ENCODE measurements around the gene C6orf136. TPM values are rescaled to one million over a fixed set of nuclear protein-coding genes. Genes with fewer than 3 reads are reported as not detected.

C6orf136 gene
- total RNA-seq, 5 donors from 2014 or later (not counting 1 experiment from before 2014, with no cell fraction given) = 24.5 to 39.8 (median 31.4) TPM

- H3K36me3 ChIP-seq (ENCODE audit: control insufficient read depth in 2 of 2, extremely low read depth in 1 of 2, insufficient read depth in 1 of 2, low read length in 1 of 2) = peaks cover 4 to 11% of the 10 kb centered on the region in 2 donors
- H3K4me3 ChIP-seq (ENCODE audit: control insufficient read depth in 1 of 2, extremely low read depth in 1 of 2, low read length in 1 of 2) = no peak overlapping the region
- Mint-ChIP-seq H3K4me1 (peaks cover 15 to 20% (median 19%) of the 10 kb centered on the region in 3 donors), H3K9me3 (no peaks in the 10 kb centered on the region), H3K27ac (peak overlapping the region in 1 of 2 donors; percentile 61), H3K4me3 (no peak overlapping the region), H3K27me3 (no peaks in the 10 kb centered on the region), H3K36me3 (peaks cover 6% of the 10 kb centered on the region)
- H3K27me3 ChIP-seq (replicated peaks in 1 of 2; ENCODE audit: control insufficient read depth in 2 of 2, extremely low read depth in 1 of 2, insufficient read depth in 2 of 2, low read length in 1 of 2) = no peaks in the 10 kb centered on the region
- H3K4me1 ChIP-seq (ENCODE audit: control insufficient read depth in 1 of 2, extremely low read depth in 1 of 2, insufficient read depth in 2 of 2, low read length in 2 of 2) = peaks cover 10 to 17% of the 10 kb centered on the region in 2 experiments
- WGBS (ENCODE audit: insufficient coverage) = 56% methylated on average over 3 of the region's 10 CpGs
- ATAC-seq (replicated peaks in 1 of 4) (peak in 3 of 4 experiments; percentile 42 to 68 (median 43)), DNase-seq (peak in 2 of 35 experiments; percentile 5 to 22)
- CTCF ChIA-PET = interaction anchor here in 1 of 2 donors (0.5 to 1.1 kb wide), 3 partner anchors 18 to 90 kb away, joined by 3 read pairs; no protein-coding TSS in a partner anchor
- no peaks in the 10 kb centered on the region for H3K9me3 ChIP-seq
- H3K27ac ChIP-seq (ENCODE audit: low read length) = no peak overlapping the region
- POLR2A ChIA-PET = interaction anchor here in 1 of 2 donors (0.8 kb wide), 1 partner anchor 28 kb away, joined by 3 read pairs; no protein-coding TSS in a partner anchor
These were observed 6.5 kb upstream of the C6orf136 start for GRCh38 chr6:30640481-30640880.

GRCh38 chr6:30641048-30641447 lies 5.9 kb upstream of the C6orf136 start:
- Mint-ChIP-seq H3K4me1 (peaks cover 19 to 26% (median 25%) of the 10 kb centered on the region in 3 donors), H3K4me3 (peak overlapping the region in 1 of 3 donors; percentile 25), H3K36me3 (peaks cover 3% of the 10 kb centered on the region), H3K27me3 (no peaks in the 10 kb centered on the region), H3K27ac (peak overlapping the region; percentile 61 to 89), H3K9me3 (no peaks in the 10 kb centered on the region)
- H3K4me3 ChIP-seq (ENCODE audit: control insufficient read depth in 1 of 2, extremely low read depth in 1 of 2, low read length in 1 of 2) = no peak overlapping the region
- H3K9me3 ChIP-seq = no peaks in the 10 kb centered on the region
- no CpG with 5 or more reads among the region's 1 CpG for WGBS (ENCODE audit: insufficient coverage)
- H3K36me3 ChIP-seq (ENCODE audit: control insufficient read depth in 2 of 2, extremely low read depth in 1 of 2, insufficient read depth in 1 of 2, low read length in 1 of 2) = peaks cover 4 to 11% of the 10 kb centered on the region in 2 donors
- peak in 6 of 35 experiments; percentile 6 to 13 (median 10) for DNase-seq
- peaks cover 12 to 21% of the 10 kb centered on the region in 2 experiments for H3K4me1 ChIP-seq (ENCODE audit: control insufficient read depth in 1 of 2, extremely low read depth in 1 of 2, insufficient read depth in 2 of 2, low read length in 2 of 2)
- CTCF ChIA-PET = interaction anchor here in 1 of 2 donors (0.9 kb wide), 1 partner anchor 90 kb away, joined by 3 read pairs; no protein-coding TSS in a partner anchor
- H3K27me3 ChIP-seq (replicated peaks in 1 of 2; ENCODE audit: control insufficient read depth in 2 of 2, extremely low read depth in 1 of 2, insufficient read depth in 2 of 2, low read length in 1 of 2) = no peaks in the 10 kb centered on the region
- POLR2A ChIA-PET = interaction anchor here in 1 of 2 donors (0.8 to 1.1 kb wide), 3 partner anchors 7 to 30 kb away, joined by 3 to 4 read pairs (median 3); no protein-coding TSS in a partner anchor
- ATAC-seq (replicated peaks in 1 of 4) = peak; percentile 59 to 83 (median 75)
- no peak overlapping the region for H3K27ac ChIP-seq (ENCODE audit: low read length)

- Mint-ChIP-seq H3K4me1 (peaks cover 34 to 40% (median 38%) of the 10 kb centered on the region in 3 donors), H3K27me3 (no peaks in the 10 kb centered on the region), H3K36me3 (peaks cover 3% of the 10 kb centered on the region), H3K4me3 (no peak overlapping the region), H3K9me3 (no peaks in the 10 kb centered on the region), H3K27ac (peak overlapping the region in 1 of 2 donors; percentile 34)
- no peak for DNase-seq
- POLR2A ChIA-PET = interaction anchor here in 1 of 2 donors (0.5 kb wide), 1 partner anchor 1039 kb away, joined by 7 read pairs; no protein-coding TSS in a partner anchor
- WGBS (ENCODE audit: insufficient coverage) = no CpG with 5 or more reads among the region's 2 CpGs
- peaks cover 21 to 42% of the 10 kb centered on the region in 2 experiments for H3K4me1 ChIP-seq (ENCODE audit: control insufficient read depth in 1 of 2, extremely low read depth in 1 of 2, insufficient read depth in 2 of 2, low read length in 2 of 2)
- H3K9me3 ChIP-seq = no peaks in the 10 kb centered on the region
- no peak overlapping the region for H3K27ac ChIP-seq (ENCODE audit: low read length)
- ATAC-seq (replicated peaks in 1 of 4) = no peak
- H3K27me3 ChIP-seq (replicated peaks in 1 of 2; ENCODE audit: control insufficient read depth in 2 of 2, extremely low read depth in 1 of 2, insufficient read depth in 2 of 2, low read length in 1 of 2) = no peaks in the 10 kb centered on the region
- CTCF ChIA-PET = interaction anchor here in 1 of 2 donors (0.6 kb wide), 1 partner anchor 187 kb away, joined by 4 read pairs; no protein-coding TSS in a partner anchor
- peaks cover 0 to 11% of the 10 kb centered on the region in 2 donors for H3K36me3 ChIP-seq (ENCODE audit: control insufficient read depth in 2 of 2, extremely low read depth in 1 of 2, insufficient read depth in 1 of 2, low read length in 1 of 2)
- no peak overlapping the region for H3K4me3 ChIP-seq (ENCODE audit: control insufficient read depth in 1 of 2, extremely low read depth in 1 of 2, low read length in 1 of 2)
These were observed 3.3 kb upstream of the C6orf136 start for GRCh38 chr6:30643656-30644055.

- Histone ChIP-seq H3K27ac (ENCODE audit: low read length) (no peak overlapping the region), H3K4me1 (ENCODE audit: control insufficient read depth in 1 of 2, extremely low read depth in 1 of 2, insufficient read depth in 2 of 2, low read length in 2 of 2) (peaks cover 21 to 46% of the 10 kb centered on the region in 2 experiments), H3K4me3 (ENCODE audit: control insufficient read depth in 1 of 2, extremely low read depth in 1 of 2, low read length in 1 of 2) (no peak overlapping the region), H3K27me3 (replicated peaks in 1 of 2; ENCODE audit: control insufficient read depth in 2 of 2, extremely low read depth in 1 of 2, insufficient read depth in 2 of 2, low read length in 1 of 2) (no peaks in the 10 kb centered on the region), H3K9me3 (no peaks in the 10 kb centered on the region), H3K36me3 (ENCODE audit: control insufficient read depth in 2 of 2, extremely low read depth in 1 of 2, insufficient read depth in 1 of 2, low read length in 1 of 2) (peaks cover 0 to 11% of the 10 kb centered on the region in 2 donors)
- Mint-ChIP-seq H3K4me1 (peaks cover 38 to 42% (median 42%) of the 10 kb centered on the region in 3 donors), H3K27ac (peak overlapping the region in 1 of 2 donors; percentile 34), H3K4me3 (no peak overlapping the region), H3K36me3 (peaks cover 3% of the 10 kb centered on the region), H3K9me3 (no peaks in the 10 kb centered on the region), H3K27me3 (no peaks in the 10 kb centered on the region)
- POLR2A ChIA-PET = no interaction called here
- no peak for ATAC-seq (replicated peaks in 1 of 4)
- 90% methylated on average over 5 of the region's 5 CpGs for WGBS (ENCODE audit: insufficient coverage)
- CTCF ChIA-PET = interaction anchor here in 1 of 2 donors (0.6 kb wide), 2 partner anchors 46 to 162 kb away, joined by 3 to 4 read pairs; no protein-coding TSS in a partner anchor
- no peak for DNase-seq
These were observed 2.2 kb upstream of the C6orf136 start for GRCh38 chr6:30644769-30645168.

- DNase-seq (no peak), ATAC-seq (replicated peaks in 1 of 4) (no peak)
- H3K27ac ChIP-seq (ENCODE audit: low read length) = no peak overlapping the region
- Mint-ChIP-seq H3K27ac (peak overlapping the region; percentile 89 to 91), H3K4me3 (peak overlapping the region; percentile 81 to 89 (median 85)), H3K9me3 (no peaks in the 10 kb centered on the region), H3K4me1 (peaks cover 29 to 36% (median 33%) of the 10 kb centered on the region in 3 donors), H3K36me3 (peaks cover 5% of the 10 kb centered on the region), H3K27me3 (no peaks in the 10 kb centered on the region)
- no peaks in the 10 kb centered on the region for H3K9me3 ChIP-seq
- 90% methylated on average over 1 of the region's 1 CpG for WGBS (ENCODE audit: insufficient coverage)
- no peak overlapping the region for H3K4me3 ChIP-seq (ENCODE audit: control insufficient read depth in 1 of 2, extremely low read depth in 1 of 2, low read length in 1 of 2)
- peaks cover 16 to 39% of the 10 kb centered on the region in 2 experiments for H3K4me1 ChIP-seq (ENCODE audit: control insufficient read depth in 1 of 2, extremely low read depth in 1 of 2, insufficient read depth in 2 of 2, low read length in 2 of 2)
- POLR2A ChIA-PET = no interaction called here
- peaks cover 1 to 8% of the 10 kb centered on the region in 2 donors for H3K36me3 ChIP-seq (ENCODE audit: control insufficient read depth in 2 of 2, extremely low read depth in 1 of 2, insufficient read depth in 1 of 2, low read length in 1 of 2)
- no peaks in the 10 kb centered on the region for H3K27me3 ChIP-seq (replicated peaks in 1 of 2; ENCODE audit: control insufficient read depth in 2 of 2, extremely low read depth in 1 of 2, insufficient read depth in 2 of 2, low read length in 1 of 2)
- CTCF ChIA-PET = interaction anchor here in 1 of 2 donors (0.9 kb wide), 1 partner anchor 134 kb away, joined by 3 read pairs; no protein-coding TSS in a partner anchor
These were observed 944 bp upstream of the C6orf136 start for GRCh38 chr6:30645989-30646388.

- Mint-ChIP-seq H3K27ac (peak overlapping the region; percentile 89 to 91), H3K36me3 (peaks cover 13% of the 10 kb centered on the region), H3K4me3 (peak overlapping the region; percentile 81 to 89 (median 85)), H3K4me1 (peaks cover 25 to 33% (median 25%) of the 10 kb centered on the region in 3 donors), H3K9me3 (no peaks in the 10 kb centered on the region), H3K27me3 (no peaks in the 10 kb centered on the region)
- Histone ChIP-seq H3K9me3 (no peaks in the 10 kb centered on the region), H3K4me1 (ENCODE audit: control insufficient read depth in 1 of 2, extremely low read depth in 1 of 2, insufficient read depth in 2 of 2, low read length in 2 of 2) (peaks cover 10 to 28% of the 10 kb centered on the region in 2 experiments), H3K27ac (ENCODE audit: low read length) (peak overlapping the region; percentile 84), H3K36me3 (ENCODE audit: control insufficient read depth in 2 of 2, extremely low read depth in 1 of 2, insufficient read depth in 1 of 2, low read length in 1 of 2) (peaks cover 6 to 19% of the 10 kb centered on the region in 2 donors), H3K27me3 (replicated peaks in 1 of 2; ENCODE audit: control insufficient read depth in 2 of 2, extremely low read depth in 1 of 2, insufficient read depth in 2 of 2, low read length in 1 of 2) (no peaks in the 10 kb centered on the region), H3K4me3 (ENCODE audit: control insufficient read depth in 1 of 2, extremely low read depth in 1 of 2, low read length in 1 of 2) (peak overlapping the region; percentile 78 to 94)
- POLR2A ChIA-PET = interaction anchor here in 1 of 2 donors (0.7 kb wide), 1 partner anchor 1035 kb away, joined by 3 read pairs; no protein-coding TSS in a partner anchor
- under 1% methylated on average over 61 of the region's 78 CpGs for WGBS (ENCODE audit: insufficient coverage)
- peak; percentile 23 to 81 (median 58) for DNase-seq
- CTCF ChIA-PET = no interaction called here
- ATAC-seq (replicated peaks in 1 of 4) = peak; percentile 74 to 83 (median 77)
These were observed 546 bp downstream of the C6orf136 start for GRCh38 chr6:30647242-30648116.

Measured in T-cell (primary cell).